ENCODE results near the gene ARFGAP2. TPM values are rescaled to one million over a fixed set of nuclear protein-coding genes. Genes with fewer than 3 reads are reported as not detected.

The ARFGAP2 gene
- total RNA-seq, 1 donor from 2014 or later = 105 TPM

GRCh38 chr11:47147250-47147649 lies 29.4 kb downstream of the ARFGAP2 start:
- Mint-ChIP-seq H3K4me1 (peaks cover 13% of the 10 kb centered on the region), H3K4me3 (no peak overlapping the region), H3K27ac (peak overlapping the region; percentile 14), H3K36me3 (no peaks in the 10 kb centered on the region), H3K27me3 (ENCODE audit: low read depth) (no peaks in the 10 kb centered on the region), H3K9me3 (no peaks in the 10 kb centered on the region)
- DNase-seq (ENCODE audit: low spot score in 2 of 2, unreplicated experiment in 2 of 2) = no peak
- no peak for TF ChIP-seq CTCF (IDR thresholded peaks at IDR 0.05; ENCODE audit: unreplicated experiment)

GRCh38 chr11:47144541-47144940 lies 32.1 kb downstream of the ARFGAP2 start:
- no peaks in the 10 kb centered on the region for H3K36me3 Mint-ChIP-seq
- H3K4me3 Mint-ChIP-seq = no peak overlapping the region
- no peak overlapping the region for H3K27ac Mint-ChIP-seq
- TF ChIP-seq CTCF (IDR thresholded peaks at IDR 0.05; ENCODE audit: unreplicated experiment) = no peak
- no peak for DNase-seq (ENCODE audit: low spot score in 2 of 2, unreplicated experiment in 2 of 2)
- H3K9me3 Mint-ChIP-seq = no peaks in the 10 kb centered on the region
- H3K4me1 Mint-ChIP-seq = peaks cover 13% of the 10 kb centered on the region
- H3K27me3 Mint-ChIP-seq (ENCODE audit: low read depth) = no peaks in the 10 kb centered on the region

- Mint-ChIP-seq H3K4me3 (no peak overlapping the region), H3K27ac (peak overlapping the region; percentile 83), H3K9me3 (no peaks in the 10 kb centered on the region), H3K4me1 (peaks cover 13% of the 10 kb centered on the region), H3K27me3 (ENCODE audit: low read depth) (no peaks in the 10 kb centered on the region), H3K36me3 (peaks cover 3% of the 10 kb centered on the region)
- no peak for DNase-seq (ENCODE audit: low spot score in 2 of 2, unreplicated experiment in 2 of 2)
- no peak for TF ChIP-seq CTCF (IDR thresholded peaks at IDR 0.05; ENCODE audit: unreplicated experiment)
Observed at GRCh38 chr11:47143322-47143721, 33.4 kb downstream of the ARFGAP2 start.

- H3K4me3 Mint-ChIP-seq = no peak overlapping the region
- no peak for DNase-seq (ENCODE audit: low spot score in 2 of 2, unreplicated experiment in 2 of 2)
- no peak for TF ChIP-seq CTCF (IDR thresholded peaks at IDR 0.05; ENCODE audit: unreplicated experiment)
- H3K27ac Mint-ChIP-seq = no peak overlapping the region
- H3K27me3 Mint-ChIP-seq (ENCODE audit: low read depth) = no peaks in the 10 kb centered on the region
- H3K9me3 Mint-ChIP-seq = no peaks in the 10 kb centered on the region
- peaks cover 9% of the 10 kb centered on the region for H3K4me1 Mint-ChIP-seq
- peaks cover 15% of the 10 kb centered on the region for H3K36me3 Mint-ChIP-seq
Observed at GRCh38 chr11:47139878-47140277, 36.8 kb downstream of the ARFGAP2 start.

GRCh38 chr11:47137476-47137875 lies 39.2 kb downstream of the ARFGAP2 start:
- peaks cover 15% of the 10 kb centered on the region for H3K36me3 Mint-ChIP-seq
- H3K4me3 Mint-ChIP-seq = no peak overlapping the region
- no peaks in the 10 kb centered on the region for H3K9me3 Mint-ChIP-seq
- no peaks in the 10 kb centered on the region for H3K27me3 Mint-ChIP-seq (ENCODE audit: low read depth)
- no peak for DNase-seq (ENCODE audit: low spot score in 2 of 2, unreplicated experiment in 2 of 2)
- H3K4me1 Mint-ChIP-seq = no peaks in the 10 kb centered on the region
- no peak for TF ChIP-seq CTCF (IDR thresholded peaks at IDR 0.05; ENCODE audit: unreplicated experiment)
- H3K27ac Mint-ChIP-seq = no peak overlapping the region

GRCh38 chr11:47136921-47137320 lies 39.8 kb downstream of the ARFGAP2 start:
- no peak for DNase-seq (ENCODE audit: low spot score in 2 of 2, unreplicated experiment in 2 of 2)
- no peak for TF ChIP-seq CTCF (IDR thresholded peaks at IDR 0.05; ENCODE audit: unreplicated experiment)
- H3K36me3 Mint-ChIP-seq = peaks cover 15% of the 10 kb centered on the region
- no peaks in the 10 kb centered on the region for H3K4me1 Mint-ChIP-seq
- no peak overlapping the region for H3K4me3 Mint-ChIP-seq
- no peak overlapping the region for H3K27ac Mint-ChIP-seq
- no peaks in the 10 kb centered on the region for H3K27me3 Mint-ChIP-seq (ENCODE audit: low read depth)
- no peaks in the 10 kb centered on the region for H3K9me3 Mint-ChIP-seq
